GM19328 (cell line): Measurements from ENCODE around the gene BFAR.
A peak's percentile ranks its signal among the peaks of the same experiment; 100 is the strongest.
"Not testable (repeated sequence)": the region's sequence is repeated elsewhere in the genome, so short reads cannot be mapped to it uniquely, and the experiment has no call there.

Experiments
- ATAC-seq: cut with Tn5 transposase; IDR thresholded peaks from one replicate; pipeline ENCODE4 v1.9.1; 2021; ENCODE audit warnings: mild to moderate bottlenecking, moderate library complexity; ENCODE audit not compliant: unreplicated experiment

The BFAR gene

GRCh38 chr16:14685870-14686793 lies 53.4 kb downstream of the BFAR start:
- ATAC-seq = not testable (repeated sequence)

- not testable (repeated sequence) for ATAC-seq
Observed at GRCh38 chr16:14694129-14694528, 61.4 kb downstream of the BFAR start, which contains the start of gene PLA2G10. TSS of gene PLA2G10 (minus strand) at chr16:14694308. CDS start at chr16:14694229, 79 bp downstream.

- not testable (repeated sequence) for ATAC-seq
Observed at GRCh38 chr16:14701859-14702258, 69.1 kb downstream of the BFAR start.

GRCh38 chr16:14702672-14703071 lies 69.9 kb downstream of the BFAR start:
- ATAC-seq = not testable (repeated sequence)

- ATAC-seq = peak; percentile 96
Observed at GRCh38 chr16:14703156-14704011, 70.6 kb downstream of the BFAR start, which contains the start of gene NPIPA3. TSS of gene NPIPA3 (plus strand) at chr16:14703411. CDS start at chr16:14708944, 5,533 bp downstream.
